Uterus (tissue), 4 donors: ENCODE measurements around the gene FAM237B. TPM values are rescaled to one million over a fixed set of nuclear protein-coding genes. Genes with fewer than 3 reads are reported as not detected.

ENCODE experiments used
- total RNA-seq, 4 donors: library from RNA; depleted of rRNA in 3 of 4; stranded (reverse); fragments of >200 nt in 3 of 4; gene quantifications; one replicate each; pipeline versions ENCODE4 v1.1.0 to v1.2.4, GENCODE V29; 2014 to 2023
- donor health status: DM: yes; HTN: yes; CAD: no.

Gene FAM237B
- total RNA-seq, 4 donors from 2014 or later, result not detected

Other genes starting within 250 kb of the FAM237B start
- 1 to 10 TPM in 3 of 4 donors, under 1 TPM in 1; 0.77 to 9.4 (median 6.2) TPM for gene STEAP1, start 166.8 kb downstream of the FAM237B start, total RNA-seq
- gene STEAP2, start 109.6 kb downstream of the FAM237B start, total RNA-seq, result 10 to 100 TPM; 18.0 to 48.2 (median 31.2) TPM
- gene CFAP69, start 76.1 kb downstream of the FAM237B start, total RNA-seq, result 10 to 100 TPM in 2 of 4 donors, 1 to 10 TPM in 2; 5.9 to 17.4 (median 10.2) TPM
- 10 to 100 TPM; 11.2 to 35.2 (median 19.0) TPM for gene GTPBP10, start 25.4 kb upstream of the FAM237B start, total RNA-seq
- gene CLDN12, start 82.2 kb upstream of the FAM237B start, total RNA-seq, result 10 to 100 TPM in 3 of 4 donors, 1 to 10 TPM in 1; 7.4 to 39.5 (median 23.5) TPM
- gene PTTG1IP2, start 148.3 kb upstream of the FAM237B start, total RNA-seq, result not detected